CD1c-positive myeloid dendritic cell (primary cell): ENCODE data around the gene SIRT7.
"Not testable (repeated sequence)": the region's sequence is repeated elsewhere in the genome, so short reads cannot be mapped to it uniquely, and the experiment has no call there.

Experiments used
- DNase-seq: peaks from one replicate; pipeline ENCODE4 v3.0.0-alpha.2; 2016; ENCODE audit errors: extremely low spot score

SIRT7 gene

GRCh38 chr17:81920612-81921536 is 2.9 kb upstream of the SIRT7 start:
- DNase-seq, result peak; percentile 84

DNA sequence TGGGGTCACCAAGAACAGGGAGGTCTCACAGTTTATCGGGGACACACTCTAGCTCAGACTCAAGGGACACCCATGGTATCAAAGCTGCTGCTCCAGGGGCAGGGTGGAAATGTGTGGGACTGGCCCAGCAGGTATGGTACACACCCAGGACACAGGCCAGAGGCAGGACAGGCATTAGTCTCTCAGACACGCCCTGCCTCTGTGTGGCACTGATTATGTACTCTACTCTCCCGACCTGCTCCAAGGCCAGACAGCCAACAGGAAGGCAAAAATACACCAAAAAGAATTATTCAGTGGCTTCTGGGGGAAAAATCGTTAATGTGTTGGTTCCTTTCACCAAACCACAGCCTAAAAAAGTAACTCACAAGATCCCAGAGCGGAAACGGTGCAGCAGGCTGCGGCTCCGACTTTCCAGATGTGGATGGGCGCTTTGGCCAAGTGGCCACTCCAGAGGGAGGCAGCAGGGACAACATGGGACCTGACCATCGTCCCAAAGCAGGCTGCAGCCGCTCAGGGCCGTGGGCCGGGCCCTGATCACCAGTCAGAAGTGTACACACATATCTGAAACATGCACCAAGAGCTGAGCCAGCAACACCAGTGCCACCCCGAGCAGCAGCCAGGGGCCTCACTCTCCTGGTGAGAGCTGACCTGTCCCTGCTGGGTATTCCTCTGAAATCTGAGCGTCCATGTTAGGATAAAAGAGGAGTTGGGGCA is 1.0 kb upstream of the SIRT7 start:
- no peak for DNase-seq

DNA sequence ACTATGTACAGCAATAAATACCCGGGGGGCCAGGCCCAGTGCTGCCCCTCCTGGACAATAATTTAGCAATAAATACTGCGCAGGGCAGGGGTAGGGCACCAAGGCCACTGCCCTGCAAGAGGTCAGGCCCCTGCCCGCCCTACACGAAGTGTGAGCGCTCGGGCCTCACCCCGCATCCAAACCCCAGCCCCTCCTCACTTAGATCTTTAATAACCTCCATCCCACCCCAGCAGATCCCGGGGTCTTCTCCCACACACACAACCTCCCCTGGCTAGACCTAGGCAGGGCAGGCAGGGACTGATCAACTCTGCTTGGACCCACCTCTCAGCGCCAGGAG is 325 bp upstream of the SIRT7 start:
- not testable (repeated sequence) for DNase-seq

GRCh38 chr17:81916234-81917001 is 1.6 kb downstream of the SIRT7 start:
- DNase-seq, result peak; percentile 68

DNA sequence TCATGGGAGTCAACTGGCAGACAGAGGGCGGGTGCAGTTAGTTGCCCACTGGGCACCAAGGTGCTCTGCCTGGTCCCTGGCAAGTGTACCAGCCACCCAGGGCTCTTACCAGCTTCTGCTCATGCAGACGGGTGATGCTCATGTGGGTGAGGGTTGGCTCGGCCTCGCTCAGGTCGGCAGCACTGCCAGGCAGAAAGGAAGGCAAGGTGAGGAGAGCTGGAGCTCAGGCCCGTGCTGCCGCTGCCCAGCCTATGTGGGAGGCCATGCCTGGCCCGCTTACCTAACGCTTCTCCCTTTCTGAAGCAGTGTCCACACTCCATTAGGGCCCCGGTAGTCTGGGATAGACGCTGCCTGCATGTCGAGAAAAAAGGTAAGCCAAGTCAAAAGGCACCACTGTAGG is 2.6 kb downstream of the SIRT7 start:
- no peak for DNase-seq

GRCh38 chr17:81914103-81914850 is 3.7 kb downstream of the SIRT7 start:
- no peak for DNase-seq

- DNase-seq, result no peak
These were observed 4.4 kb downstream of the SIRT7 start for GRCh38 chr17:81913394-81914102.

DNA sequence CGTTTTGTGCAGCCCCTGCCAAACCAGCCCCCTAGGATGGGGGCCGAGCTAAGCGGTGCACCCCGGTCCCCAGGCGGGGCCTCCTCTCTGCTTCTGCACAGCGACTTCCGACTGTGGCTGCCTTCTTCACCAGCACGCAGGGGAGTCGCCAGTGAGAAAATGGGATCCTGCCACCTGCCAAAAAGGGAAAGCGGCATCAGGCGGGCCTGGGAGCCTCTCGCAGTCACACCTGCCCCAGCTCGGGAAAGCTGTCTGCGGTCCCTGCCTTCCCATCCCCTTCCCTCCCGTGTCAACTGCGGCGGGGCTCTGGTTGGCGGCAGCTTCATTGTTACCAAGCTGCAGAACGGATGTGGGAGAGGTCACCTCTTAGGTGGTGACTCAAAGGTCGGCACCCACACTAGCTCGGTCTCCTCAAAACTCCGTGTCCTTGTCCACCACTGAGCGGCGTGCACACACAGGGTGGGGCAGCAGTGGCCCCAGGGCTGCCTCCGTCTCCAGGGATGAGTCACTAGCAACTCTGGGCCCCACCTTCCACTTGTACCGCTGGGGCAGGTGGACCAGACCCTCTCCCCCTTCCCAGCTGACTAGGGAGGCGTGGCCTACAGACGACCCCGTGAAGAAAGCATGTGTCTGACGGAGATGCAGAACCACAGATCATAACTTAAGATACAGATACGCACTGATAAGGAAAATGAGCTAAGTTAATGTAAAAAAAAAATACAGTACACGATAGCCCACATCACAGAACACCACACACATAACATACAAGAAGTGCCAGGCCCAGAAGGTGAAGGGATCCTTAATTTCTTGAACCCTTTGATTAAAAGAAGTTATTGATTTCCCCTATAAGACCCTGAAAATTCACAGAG is 5.3 kb downstream of the SIRT7 start:
- DNase-seq, result no peak

- no peak for DNase-seq
These were observed 6.0 kb downstream of the SIRT7 start for GRCh38 chr17:81911969-81912368.

DNA sequence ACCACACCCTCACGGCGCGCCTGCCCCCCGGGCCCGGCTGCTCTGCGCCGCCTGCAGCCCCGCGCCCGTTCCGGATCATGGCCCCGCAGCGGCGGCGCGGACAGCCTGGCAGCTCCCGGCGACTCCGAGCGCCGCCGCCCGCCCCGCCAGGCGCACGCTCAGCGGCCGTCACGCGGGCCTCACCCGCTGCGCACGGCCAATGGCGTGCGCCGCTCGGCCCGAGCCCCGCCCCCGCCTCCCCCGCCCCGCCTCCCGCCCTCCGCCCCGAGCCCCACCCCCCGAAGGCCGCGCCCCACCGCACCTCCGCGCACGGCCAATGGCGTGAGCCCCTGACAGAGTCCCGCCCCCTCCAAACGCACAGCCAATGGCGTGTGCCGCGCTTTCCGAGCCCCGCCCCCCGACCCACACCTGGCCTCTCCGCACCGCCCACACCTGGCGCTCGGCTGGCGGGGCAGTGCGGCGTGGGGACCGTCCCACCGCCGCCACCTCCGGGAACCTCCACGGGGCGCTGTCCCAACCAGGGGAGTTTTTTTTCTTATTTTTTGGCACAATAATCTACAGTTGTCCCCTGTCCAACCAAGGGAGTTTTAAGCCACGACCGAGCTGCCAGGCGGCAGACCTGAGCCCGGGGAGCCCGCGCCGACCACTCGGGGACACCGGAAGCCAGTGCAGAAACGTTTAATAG is 6.6 kb downstream of the SIRT7 start, which contains the start of gene PCYT2:
Gene PCYT2 (minus strand): TSS at position 123 of the 685 bp plus-strand sequence. CDS start 44 bp downstream, at position 79.
- DNase-seq, result peak; percentile 93

DNA sequence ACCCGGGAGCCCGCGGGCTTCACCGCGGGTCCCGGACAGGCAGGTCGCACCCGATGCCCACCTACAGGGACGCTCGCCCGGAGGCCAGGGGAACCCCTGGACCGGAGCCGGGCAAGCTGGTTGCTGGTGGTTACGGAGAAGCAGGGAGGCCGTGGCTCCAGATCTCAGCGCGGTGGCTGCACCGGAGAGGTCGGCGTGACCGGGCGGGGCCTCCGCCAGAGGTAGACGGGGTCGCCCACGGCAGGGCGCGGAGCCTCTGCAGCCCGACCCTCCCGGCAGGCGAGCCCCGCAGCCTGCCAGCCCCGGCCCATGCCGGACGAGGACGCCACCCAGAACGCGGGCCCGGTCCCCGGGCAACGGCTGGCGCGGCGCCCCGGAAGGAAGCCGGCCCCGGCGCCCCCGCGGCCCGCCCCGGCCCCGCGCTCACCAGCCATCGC is 7.1 kb downstream of the SIRT7 start:
- no peak for DNase-seq

DNA sequence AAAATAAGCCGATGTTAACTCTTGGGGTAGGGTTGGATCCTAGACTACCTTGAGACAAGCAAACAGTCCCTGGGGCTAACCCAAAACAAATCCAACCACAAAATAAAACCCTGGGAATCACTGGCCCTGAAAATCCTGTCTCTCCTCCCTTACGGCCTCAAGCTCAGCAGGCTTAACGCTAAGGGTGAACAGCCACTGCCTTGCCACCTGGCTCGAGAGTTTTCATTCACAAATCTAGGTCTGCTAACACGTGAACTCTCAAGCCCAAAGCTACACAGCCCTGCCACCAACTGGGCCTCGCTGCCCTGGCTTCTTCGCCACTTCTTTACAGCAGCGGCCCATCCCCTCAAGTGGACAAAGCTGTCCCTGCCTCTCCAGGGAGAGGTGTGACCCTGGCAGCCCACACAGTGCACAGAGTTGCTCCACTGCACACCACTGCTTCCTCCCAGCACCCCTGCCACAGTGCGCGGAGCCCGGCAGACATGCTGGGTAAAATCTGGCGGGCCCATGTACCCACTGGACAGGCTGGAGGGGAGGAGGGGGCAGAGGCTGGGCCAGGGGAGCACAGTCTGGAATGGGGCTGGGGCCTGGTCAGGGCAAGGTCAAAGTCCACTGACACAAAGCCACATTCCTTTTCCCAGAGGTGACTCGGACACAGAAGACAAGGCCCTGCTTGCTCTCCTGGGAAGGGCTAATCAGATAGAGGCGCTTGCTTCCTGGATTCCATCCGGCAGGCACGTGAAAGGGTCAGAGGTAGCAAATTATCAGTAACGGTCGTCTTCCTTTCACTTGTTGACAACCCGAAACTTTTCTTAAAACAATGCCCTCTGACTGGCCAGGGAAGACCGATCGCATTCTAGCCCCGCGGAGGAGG is 7.8 kb downstream of the SIRT7 start:
- no peak for DNase-seq

DNA sequence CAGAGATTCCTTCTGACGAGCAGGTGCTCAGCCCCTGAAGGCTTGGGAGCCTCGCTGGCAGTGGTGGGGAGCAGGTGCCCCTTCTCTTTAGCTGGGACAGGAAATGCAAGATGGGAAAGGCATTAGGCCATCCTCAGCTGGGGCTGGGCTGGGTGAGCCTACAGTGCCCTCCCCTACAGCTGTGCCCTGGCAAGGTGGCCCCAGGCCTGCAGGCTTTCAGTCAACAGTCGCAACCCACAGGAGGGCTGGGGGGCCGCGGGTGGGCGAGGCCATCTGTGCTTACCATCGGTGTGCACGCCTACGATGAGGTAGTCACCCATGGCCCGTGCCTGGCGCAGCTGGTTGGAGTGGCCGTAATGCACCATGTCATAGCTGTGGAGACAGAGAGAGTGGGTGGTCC is 8.7 kb downstream of the SIRT7 start:
- no peak for DNase-seq

GRCh38 chr17:81908793-81909192 is 9.2 kb downstream of the SIRT7 start:
- DNase-seq, result no peak

GRCh38 chr17:81907219-81908145 is 10.5 kb downstream of the SIRT7 start:
- DNase-seq, result no peak

- no peak for DNase-seq
These were observed 11.3 kb downstream of the SIRT7 start for GRCh38 chr17:81906476-81907218.
